HEK293 (cell line): ENCODE results near the gene SLC12A4.
A peak's percentile ranks its signal among the peaks of the same experiment; 100 is the strongest.

Experiments
- CTCF ChIA-PET: fragments of 350-600 bp; formaldehyde crosslinking; extraction: SDS; loops from one replicate; lab custom pipeline; 2021; ENCODE audit warnings: antibody characterized with exemption; lab: Yijun Ruan, JAX
- POLR2A ChIA-PET: fragments of 300-600 bp; formaldehyde crosslinking; extraction: SDS; loops from one replicate; lab custom pipeline; 2020; ENCODE audit warnings: antibody characterized with exemption, inconsistent platforms; lab: Yijun Ruan, JAX
- H3K27ac ChIP-seq: fragments of 200-500 bp; sonication (Bioruptor generic); 2 replicates; pipeline ENCODE4 v1.5.1; 2014; ENCODE audit warnings: low read depth, low read length, control low read depth, inconsistent platforms; ENCODE audit errors: extremely low read depth
- H3K36me3 ChIP-seq, 2 experiments: fragments of 200-500 bp in 1 of 2; sonication (Bioruptor generic) in 1 of 2; 1 replicate in 1 of 2; 2 replicates in 1 of 2; pipeline ENCODE4 v1.5.1; 2014 to 2017; ENCODE audit warnings: inconsistent platforms in 2 of 2, low read length in 2 of 2; ENCODE audit not compliant: control insufficient read depth in 2 of 2, insufficient read depth in 1 of 2
- H3K4me1 ChIP-seq: fragments of 200-500 bp; sonication (Bioruptor generic); 2 replicates; pipeline ENCODE4 v1.5.1; 2014; ENCODE audit warnings: mild to moderate bottlenecking, low read length, inconsistent platforms; ENCODE audit not compliant: control insufficient read depth, insufficient read depth
- H3K4me3 ChIP-seq: 2 replicates; pipeline ENCODE4 v1.5.1; 2011; ENCODE audit warnings: low read depth, mild to moderate bottlenecking, control low read depth, low read length, moderate library complexity
- H3K9me3 ChIP-seq: fragments of 200-500 bp; sonication (Bioruptor generic); 2 replicates; pipeline ENCODE4 v1.5.1; 2014; ENCODE audit warnings: low read depth, low read length, inconsistent platforms; ENCODE audit not compliant: control insufficient read depth, insufficient read depth
- BCL11B ChIP-seq: fragments of 450-650 bp; formaldehyde crosslinking; IDR thresholded peaks from 2 replicates; pipeline ENCODE4 v1.5.1; 2016; ENCODE audit warnings: low read depth, missing biosample characterization, missing genetic modification characterization
- FEZF1 ChIP-seq: fragments of 450-650 bp; formaldehyde crosslinking; IDR thresholded peaks from 2 replicates; pipeline ENCODE4 v1.5.1; 2016; ENCODE audit warnings: missing biosample characterization, missing genetic modification characterization
- KLF1 ChIP-seq: fragments of 450-650 bp; formaldehyde crosslinking; IDR thresholded peaks from 2 replicates; pipeline ENCODE4 v1.5.1; 2016; ENCODE audit warnings: missing biosample characterization, missing genetic modification characterization
- MEIS1 ChIP-seq: sonication (generic); formaldehyde crosslinking; IDR thresholded peaks from 2 replicates; pipeline ENCODE4 v1.8.1; 2022; ENCODE audit warnings: missing genetic modification reagents, mild to moderate bottlenecking, borderline replicate concordance
- ZFP41 ChIP-seq: fragments of 450-650 bp; formaldehyde crosslinking; IDR thresholded peaks from 2 replicates; pipeline ENCODE4 v1.5.1; 2016; ENCODE audit warnings: missing biosample characterization, missing genetic modification characterization, borderline replicate concordance
- ZNF10 ChIP-seq: fragments of 450-650 bp; formaldehyde crosslinking; IDR thresholded peaks from 2 replicates; pipeline ENCODE4 v1.5.1; 2017; ENCODE audit warnings: missing biosample characterization, missing genetic modification characterization
- ZNF112 ChIP-seq: fragments of 450-650 bp; formaldehyde crosslinking; IDR thresholded peaks from 2 replicates; pipeline ENCODE4 v1.5.0; 2017; ENCODE audit warnings: missing biosample characterization, missing genetic modification characterization
- ZNF133 ChIP-seq: fragments of 450-650 bp; formaldehyde crosslinking; IDR thresholded peaks from 2 replicates; pipeline ENCODE4 v1.5.1; 2016; ENCODE audit warnings: missing biosample characterization, missing genetic modification characterization
- ZNF155 ChIP-seq: fragments of 450-650 bp; formaldehyde crosslinking; IDR thresholded peaks from 2 replicates; pipeline ENCODE4 v1.5.1; 2016; ENCODE audit warnings: missing biosample characterization, missing genetic modification characterization
- ZNF266 ChIP-seq: fragments of 450-650 bp; formaldehyde crosslinking; IDR thresholded peaks from 2 replicates; pipeline ENCODE4 v1.5.1; 2016; ENCODE audit warnings: missing biosample characterization, missing genetic modification characterization, low read depth
- ZNF311 ChIP-seq: fragments of 450-650 bp; formaldehyde crosslinking; IDR thresholded peaks from 2 replicates; pipeline ENCODE4 v1.5.1; 2017; ENCODE audit warnings: missing biosample characterization, missing genetic modification characterization, borderline replicate concordance
- ZNF596 ChIP-seq: fragments of 450-650 bp; IDR thresholded peaks from 2 replicates; pipeline ENCODE4 v1.5.0; 2018; ENCODE audit warnings: missing biosample characterization, mild to moderate bottlenecking, missing genetic modification characterization, moderate library complexity
- ZNF600 ChIP-seq: fragments of 450-650 bp; formaldehyde crosslinking; IDR thresholded peaks from 2 replicates; pipeline ENCODE4 v1.5.1; 2016; ENCODE audit warnings: missing biosample characterization, missing genetic modification characterization
- ZNF621 ChIP-seq: fragments of 450-650 bp; formaldehyde crosslinking; IDR thresholded peaks from 2 replicates; pipeline ENCODE4 v1.5.1; 2017; ENCODE audit warnings: missing biosample characterization, missing genetic modification characterization
- ZNF629 ChIP-seq: fragments of 450-650 bp; formaldehyde crosslinking; IDR thresholded peaks from 2 replicates; pipeline ENCODE4 v1.5.1; 2017; ENCODE audit warnings: missing biosample characterization, missing genetic modification characterization
- ZNF660 ChIP-seq: fragments of 450-650 bp; IDR thresholded peaks from 2 replicates; pipeline ENCODE4 v1.5.1; 2018; ENCODE audit warnings: missing biosample characterization, mild to moderate bottlenecking, missing genetic modification characterization
- TF ChIP-seq, protein P1 (sequence below): fragments of 450-650 bp; formaldehyde crosslinking; IDR thresholded peaks from 2 replicates; pipeline ENCODE4 v1.5.1; 2016; ENCODE audit warnings: missing biosample characterization, missing genetic modification characterization
- TF ChIP-seq, protein P2 (sequence below): fragments of 450-650 bp; formaldehyde crosslinking; optimal IDR thresholded peaks from 2 replicates; pipeline ENCODE3; 2016; ENCODE audit warnings: missing biosample characterization, mild to moderate bottlenecking, missing genetic modification characterization

Gene SLC12A4

DNA sequence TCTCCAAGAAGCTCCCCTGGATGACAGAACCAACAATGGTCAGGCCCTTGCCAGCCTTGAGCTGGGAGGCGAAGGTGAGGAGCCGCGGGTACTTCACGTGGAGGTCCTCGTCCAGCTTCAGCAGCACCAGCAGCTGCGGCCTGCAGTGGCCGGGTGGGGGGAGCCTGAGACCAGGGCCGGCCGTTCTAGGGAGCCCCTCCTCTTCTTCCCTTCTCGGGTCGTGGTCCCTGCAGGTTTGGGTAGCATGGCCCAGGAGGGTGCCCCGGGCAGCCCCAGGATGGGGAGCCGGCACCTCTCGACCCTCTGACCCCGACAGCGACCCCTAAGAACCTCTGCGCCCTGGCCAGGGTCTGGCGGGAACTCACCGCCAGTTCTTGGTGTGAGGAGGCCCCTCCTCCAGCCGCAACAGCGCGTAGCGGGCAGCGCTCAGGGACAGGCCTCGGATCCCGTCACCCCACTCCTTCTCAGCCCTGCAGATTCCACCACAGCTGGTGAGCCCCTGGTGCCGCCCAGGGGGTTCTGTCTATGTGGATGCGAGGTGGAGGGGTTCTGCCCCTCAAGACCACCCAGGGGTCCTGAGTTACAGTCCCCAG lies 21.4 kb downstream of the SLC12A4 start (continued):
- TF ChIP-seq ZNF112 (tag by site-specific recombination) (no peak), ZNF629 (tag by site-specific recombination) (no peak), ZNF660 (tag by site-specific recombination) (no peak), KLF1 (tag by site-specific recombination) (no peak), ZNF266 (tag by site-specific recombination) (no peak)

DNA sequence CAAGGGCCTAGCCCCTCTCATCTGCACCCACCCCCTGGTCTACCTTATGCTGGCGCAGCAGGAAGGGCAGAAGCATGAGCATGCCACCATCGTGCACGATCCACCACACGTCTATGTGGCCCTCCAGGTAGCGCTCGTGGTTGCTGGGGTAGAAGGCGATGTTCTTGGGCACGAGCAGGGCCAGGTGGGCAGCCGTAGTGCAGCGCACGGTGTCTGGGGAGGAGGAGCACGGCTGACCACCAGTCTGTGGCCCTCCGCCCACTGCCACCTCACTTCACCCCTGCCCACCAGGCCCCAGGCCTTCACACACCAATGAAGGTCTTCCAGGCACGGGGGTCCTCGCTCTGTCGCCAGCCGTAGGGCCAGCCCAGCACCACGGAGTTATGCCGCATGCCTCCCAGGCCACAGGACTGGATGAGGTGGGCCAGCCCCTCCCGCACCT lies 22.3 kb downstream of the SLC12A4 start:
- CTCF ChIA-PET: no interaction called here
- no peak for TF ChIP-seq ZNF311 (tag by site-specific recombination)
- TF ChIP-seq ZNF133 (tag by site-specific recombination): peak; percentile 79
- TF ChIP-seq, all 188 proteins: peak for 1
- Histone ChIP-seq H3K36me3 (peaks cover 0 to 93% of the 10 kb centered on the region in 2 experiments; a peak in 2 of 3 replicates), H3K9me3 (no peaks in the 10 kb centered on the region), H3K4me3 (no peak overlapping the region), H3K27ac (no peak overlapping the region), H3K4me1 (no peaks in the 10 kb centered on the region)
- POLR2A ChIA-PET: interaction anchor here (1.1 to 2.7 kb wide), 2 partner anchors 11 kb away, joined by 3 to 16 read pairs; no protein-coding TSS in a partner anchor

DNA sequence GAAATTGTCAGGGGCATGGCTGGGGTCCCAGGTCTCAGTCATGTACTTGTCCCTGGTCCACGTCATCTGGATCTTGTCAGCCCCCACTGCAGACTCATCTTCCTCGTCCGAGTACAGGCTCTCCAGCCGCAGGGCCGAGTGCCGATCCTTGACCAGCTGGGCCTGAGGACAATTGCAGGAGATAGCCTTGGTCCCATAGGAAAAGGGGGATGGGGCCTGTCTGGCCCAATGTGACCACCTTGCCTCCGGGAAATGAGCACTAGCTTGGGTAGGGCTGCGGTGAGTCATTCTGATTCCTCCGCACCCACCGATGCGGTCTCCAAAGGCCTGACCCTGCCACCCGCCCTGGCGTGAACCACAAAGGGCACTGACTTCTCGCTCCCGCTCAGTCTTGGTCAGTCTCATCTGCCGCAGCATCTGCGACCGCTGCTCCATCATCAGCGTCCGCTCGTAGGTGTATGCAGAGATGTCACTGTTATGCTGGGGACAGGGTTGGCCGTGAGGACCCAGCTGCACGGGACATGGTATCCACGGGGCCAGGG lies 23.0 kb downstream of the SLC12A4 start:
- TF ChIP-seq ZNF621 (tag by site-specific recombination) (no peak), MEIS1 (CRISPR knock-in tag) (no peak), ZFP41 (no peak), FEZF1 (tag by site-specific recombination) (no peak)
- TF ChIP-seq, all 188 proteins: peak for 0
- Histone ChIP-seq H3K4me3 (no peak overlapping the region), H3K9me3 (no peaks in the 10 kb centered on the region), H3K4me1 (no peaks in the 10 kb centered on the region), H3K36me3 (peaks cover 0 to 86% of the 10 kb centered on the region in 2 experiments; a peak in 2 of 3 replicates), H3K27ac (no peak overlapping the region)
- ChIA-PET POLR2A (interaction anchor here (2.7 kb wide), 1 partner anchor 10 kb away, joined by 16 read pairs; no protein-coding TSS in a partner anchor), CTCF (no interaction called here)

DNA sequence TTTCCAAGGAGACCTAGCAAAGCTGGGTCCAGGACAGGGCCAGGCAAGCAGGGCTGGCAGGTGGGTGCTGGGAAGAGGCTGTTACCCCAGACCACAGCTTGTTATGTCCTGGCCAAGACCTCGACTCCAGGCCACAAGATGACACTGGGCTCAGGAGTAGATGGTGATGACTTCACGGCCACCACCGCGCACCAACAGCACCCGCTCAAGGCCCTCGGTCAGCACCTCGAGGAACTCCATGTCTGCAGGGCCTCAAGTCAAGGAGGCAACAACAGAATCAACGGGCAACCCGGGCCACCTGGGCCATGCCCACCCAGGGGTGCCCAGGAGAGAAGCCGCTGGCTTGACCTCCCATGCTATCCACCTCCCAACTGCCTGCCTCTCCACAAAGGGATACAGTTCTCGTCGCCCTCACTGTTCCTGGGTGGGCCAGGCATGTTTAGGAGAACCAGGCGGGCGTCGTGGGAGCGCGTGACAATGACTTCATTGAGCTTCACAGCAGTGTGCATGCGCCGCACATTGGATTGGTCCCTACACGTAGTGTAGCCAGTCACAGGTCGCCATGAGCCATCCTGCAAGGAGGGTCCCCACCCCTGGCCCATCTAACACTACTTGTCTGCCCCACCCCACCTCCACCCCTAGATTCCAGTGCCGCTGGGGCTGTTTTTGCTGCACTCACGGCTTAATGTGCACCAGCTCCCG lies 23.6 kb downstream of the SLC12A4 start:
- Histone ChIP-seq H3K27ac (no peak overlapping the region), H3K4me3 (no peak overlapping the region), H3K9me3 (no peaks in the 10 kb centered on the region), H3K4me1 (no peaks in the 10 kb centered on the region), H3K36me3 (peaks cover 0 to 85% of the 10 kb centered on the region in 2 experiments; a peak in 2 of 3 replicates)
- no peak for TF ChIP-seq BCL11B (tag by site-specific recombination)
- TF ChIP-seq ZNF10 (tag by site-specific recombination): 0 out of 2 replicates have a peak, but pooled peaks have one; percentile 53
- TF ChIP-seq, protein P1, sequence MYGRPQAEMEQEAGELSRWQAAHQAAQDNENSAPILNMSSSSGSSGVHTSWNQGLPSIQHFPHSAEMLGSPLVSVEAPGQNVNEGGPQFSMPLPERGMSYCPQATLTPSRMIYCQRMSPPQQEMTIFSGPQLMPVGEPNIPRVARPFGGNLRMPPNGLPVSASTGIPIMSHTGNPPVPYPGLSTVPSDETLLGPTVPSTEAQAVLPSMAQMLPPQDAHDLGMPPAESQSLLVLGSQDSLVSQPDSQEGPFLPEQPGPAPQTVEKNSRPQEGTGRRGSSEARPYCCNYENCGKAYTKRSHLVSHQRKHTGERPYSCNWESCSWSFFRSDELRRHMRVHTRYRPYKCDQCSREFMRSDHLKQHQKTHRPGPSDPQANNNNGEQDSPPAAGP (tag by site-specific recombination): no peak
- TF ChIP-seq, protein P2, sequence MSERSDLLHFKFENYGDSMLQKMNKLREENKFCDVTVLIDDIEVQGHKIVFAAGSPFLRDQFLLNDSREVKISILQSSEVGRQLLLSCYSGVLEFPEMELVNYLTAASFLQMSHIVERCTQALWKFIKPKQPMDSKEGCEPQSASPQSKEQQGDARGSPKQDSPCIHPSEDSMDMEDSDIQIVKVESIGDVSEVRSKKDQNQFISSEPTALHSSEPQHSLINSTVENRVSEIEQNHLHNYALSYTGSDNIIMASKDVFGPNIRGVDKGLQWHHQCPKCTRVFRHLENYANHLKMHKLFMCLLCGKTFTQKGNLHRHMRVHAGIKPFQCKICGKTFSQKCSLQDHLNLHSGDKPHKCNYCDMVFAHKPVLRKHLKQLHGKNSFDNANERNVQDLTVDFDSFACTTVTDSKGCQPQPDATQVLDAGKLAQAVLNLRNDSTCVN (tag by site-specific recombination): no peak
- TF ChIP-seq ZNF600 (tag by site-specific recombination): no peak
- no peak for TF ChIP-seq ZNF596 (tag by site-specific recombination)
- TF ChIP-seq ZNF266 (tag by site-specific recombination): no peak
- no peak for TF ChIP-seq ZNF155 (tag by site-specific recombination)
- ChIA-PET CTCF (interaction anchor here (0.7 kb wide), 1 partner anchor 262 kb away, joined by 3 read pairs; no protein-coding TSS in a partner anchor), POLR2A (interaction anchor here (2.7 kb wide), 1 partner anchor 9 kb away, joined by 16 read pairs; no protein-coding TSS in a partner anchor)
